Measurements from ENCODE around the gene LRP1B.

Gene LRP1B

GRCh38 chr2:141806090-141806489, 324.7 kb downstream of the LRP1B start:
- no peaks in the 10 kb centered on the region for H3K36me3 ChIP-seq (ENCODE audit: control insufficient read depth in 1 of 2, insufficient read depth in 2 of 2, low read length in 2 of 2)
- H3K27me3 ChIP-seq (ENCODE audit: low read depth, low read length), result no peaks in the 10 kb centered on the region
- H3K4me3 ChIP-seq (ENCODE audit: low read depth in 1 of 2, low read length in 2 of 2), result no peak overlapping the region
- no peaks in the 10 kb centered on the region for H3K4me1 ChIP-seq (ENCODE audit: control insufficient read depth in 1 of 2, insufficient read depth in 2 of 2, low read length in 2 of 2)
- no peak overlapping the region for H3K27ac ChIP-seq (ENCODE audit: low read length)
- H3K9me3 ChIP-seq (ENCODE audit: control insufficient read depth in 1 of 2, low read length in 2 of 2), result no peaks in the 10 kb centered on the region

- Histone ChIP-seq H3K36me3 (ENCODE audit: control insufficient read depth in 1 of 2, insufficient read depth in 2 of 2, low read length in 2 of 2) (no peaks in the 10 kb centered on the region), H3K27ac (ENCODE audit: low read length) (no peak overlapping the region), H3K9me3 (ENCODE audit: control insufficient read depth in 1 of 2, low read length in 2 of 2) (no peaks in the 10 kb centered on the region)
These were observed 325.5 kb downstream of the LRP1B start for GRCh38 chr2:141805302-141805701.

GRCh38 chr2:141796449-141796848, 334.4 kb downstream of the LRP1B start:
- H3K27ac ChIP-seq (ENCODE audit: low read length), result no peak overlapping the region
- H3K36me3 ChIP-seq (ENCODE audit: control insufficient read depth in 1 of 2, insufficient read depth in 2 of 2, low read length in 2 of 2), result no peaks in the 10 kb centered on the region
- no peak overlapping the region for H3K4me3 ChIP-seq (ENCODE audit: low read depth in 1 of 2, low read length in 2 of 2)
- H3K9me3 ChIP-seq (ENCODE audit: control insufficient read depth in 1 of 2, low read length in 2 of 2), result no peaks in the 10 kb centered on the region
- no peaks in the 10 kb centered on the region for H3K27me3 ChIP-seq (ENCODE audit: low read depth, low read length)
- H3K4me1 ChIP-seq (ENCODE audit: control insufficient read depth in 1 of 2, insufficient read depth in 2 of 2, low read length in 2 of 2), result no peaks in the 10 kb centered on the region

More at GRCh38 chr2:141805302-141805701, 325.5 kb downstream of the LRP1B start:
- no peaks in the 10 kb centered on the region for H3K4me1 ChIP-seq (ENCODE audit: control insufficient read depth in 1 of 2, insufficient read depth in 2 of 2, low read length in 2 of 2)
- H3K27me3 ChIP-seq (ENCODE audit: low read depth, low read length), result no peaks in the 10 kb centered on the region
- no peak overlapping the region for H3K4me3 ChIP-seq (ENCODE audit: low read depth in 1 of 2, low read length in 2 of 2)

GRCh38 chr2:141791521-141791920, 339.3 kb downstream of the LRP1B start:
- Histone ChIP-seq H3K27ac (ENCODE audit: low read length) (no peak overlapping the region), H3K36me3 (ENCODE audit: control insufficient read depth in 1 of 2, insufficient read depth in 2 of 2, low read length in 2 of 2) (no peaks in the 10 kb centered on the region), H3K4me1 (ENCODE audit: control insufficient read depth in 1 of 2, insufficient read depth in 2 of 2, low read length in 2 of 2) (no peaks in the 10 kb centered on the region), H3K9me3 (ENCODE audit: control insufficient read depth in 1 of 2, low read length in 2 of 2) (no peaks in the 10 kb centered on the region), H3K4me3 (ENCODE audit: low read depth in 1 of 2, low read length in 2 of 2) (no peak overlapping the region), H3K27me3 (ENCODE audit: low read depth, low read length) (no peaks in the 10 kb centered on the region)

GRCh38 chr2:141782574-141782973, 348.2 kb downstream of the LRP1B start:
- Histone ChIP-seq H3K27ac (ENCODE audit: low read length) (no peak overlapping the region), H3K36me3 (ENCODE audit: control insufficient read depth in 1 of 2, insufficient read depth in 2 of 2, low read length in 2 of 2) (no peaks in the 10 kb centered on the region), H3K4me1 (ENCODE audit: control insufficient read depth in 1 of 2, insufficient read depth in 2 of 2, low read length in 2 of 2) (no peaks in the 10 kb centered on the region), H3K4me3 (ENCODE audit: low read depth in 1 of 2, low read length in 2 of 2) (no peak overlapping the region), H3K9me3 (ENCODE audit: control insufficient read depth in 1 of 2, low read length in 2 of 2) (no peaks in the 10 kb centered on the region), H3K27me3 (ENCODE audit: low read depth, low read length) (no peaks in the 10 kb centered on the region)

- Histone ChIP-seq H3K4me3 (ENCODE audit: low read depth in 1 of 2, low read length in 2 of 2) (no peak overlapping the region), H3K36me3 (ENCODE audit: control insufficient read depth in 1 of 2, insufficient read depth in 2 of 2, low read length in 2 of 2) (no peaks in the 10 kb centered on the region), H3K27me3 (ENCODE audit: low read depth, low read length) (no peaks in the 10 kb centered on the region), H3K27ac (ENCODE audit: low read length) (no peak overlapping the region), H3K4me1 (ENCODE audit: control insufficient read depth in 1 of 2, insufficient read depth in 2 of 2, low read length in 2 of 2) (no peaks in the 10 kb centered on the region), H3K9me3 (ENCODE audit: control insufficient read depth in 1 of 2, low read length in 2 of 2) (no peaks in the 10 kb centered on the region)
These were observed 352.4 kb downstream of the LRP1B start for GRCh38 chr2:141778315-141778835.

- Histone ChIP-seq H3K27ac (ENCODE audit: low read length) (no peak overlapping the region), H3K4me1 (ENCODE audit: control insufficient read depth in 1 of 2, insufficient read depth in 2 of 2, low read length in 2 of 2) (no peaks in the 10 kb centered on the region), H3K9me3 (ENCODE audit: control insufficient read depth in 1 of 2, low read length in 2 of 2) (no peaks in the 10 kb centered on the region), H3K4me3 (ENCODE audit: low read depth in 1 of 2, low read length in 2 of 2) (no peak overlapping the region), H3K27me3 (ENCODE audit: low read depth, low read length) (no peaks in the 10 kb centered on the region), H3K36me3 (ENCODE audit: control insufficient read depth in 1 of 2, insufficient read depth in 2 of 2, low read length in 2 of 2) (no peaks in the 10 kb centered on the region)
These were observed 360.3 kb downstream of the LRP1B start for GRCh38 chr2:141770530-141770929.

- no peaks in the 10 kb centered on the region for H3K36me3 ChIP-seq (ENCODE audit: control insufficient read depth in 1 of 2, insufficient read depth in 2 of 2, low read length in 2 of 2)
- no peaks in the 10 kb centered on the region for H3K9me3 ChIP-seq (ENCODE audit: control insufficient read depth in 1 of 2, low read length in 2 of 2)
- H3K27ac ChIP-seq (ENCODE audit: low read length), result no peak overlapping the region
- no peak overlapping the region for H3K4me3 ChIP-seq (ENCODE audit: low read depth in 1 of 2, low read length in 2 of 2)
- H3K4me1 ChIP-seq (ENCODE audit: control insufficient read depth in 1 of 2, insufficient read depth in 2 of 2, low read length in 2 of 2), result no peaks in the 10 kb centered on the region
- no peaks in the 10 kb centered on the region for H3K27me3 ChIP-seq (ENCODE audit: low read depth, low read length)
These were observed 363.1 kb downstream of the LRP1B start for GRCh38 chr2:141767691-141768090.

- H3K9me3 ChIP-seq (ENCODE audit: control insufficient read depth in 1 of 2, low read length in 2 of 2), result no peaks in the 10 kb centered on the region
- H3K4me1 ChIP-seq (ENCODE audit: control insufficient read depth in 1 of 2, insufficient read depth in 2 of 2, low read length in 2 of 2), result no peaks in the 10 kb centered on the region
- no peak overlapping the region for H3K27ac ChIP-seq (ENCODE audit: low read length)
- H3K27me3 ChIP-seq (ENCODE audit: low read depth, low read length), result no peaks in the 10 kb centered on the region
- no peak overlapping the region for H3K4me3 ChIP-seq (ENCODE audit: low read depth in 1 of 2, low read length in 2 of 2)
- H3K36me3 ChIP-seq (ENCODE audit: control insufficient read depth in 1 of 2, insufficient read depth in 2 of 2, low read length in 2 of 2), result no peaks in the 10 kb centered on the region
These were observed 363.8 kb downstream of the LRP1B start for GRCh38 chr2:141767051-141767450.

- Histone ChIP-seq H3K4me3 (ENCODE audit: low read depth in 1 of 2, low read length in 2 of 2) (no peak overlapping the region), H3K27ac (ENCODE audit: low read length) (no peak overlapping the region)
These were observed 364.6 kb downstream of the LRP1B start for GRCh38 chr2:141766225-141766624.

GRCh38 chr2:141748616-141749015, 382.2 kb downstream of the LRP1B start:
- Histone ChIP-seq H3K27me3 (ENCODE audit: low read depth, low read length) (no peaks in the 10 kb centered on the region), H3K36me3 (ENCODE audit: control insufficient read depth in 1 of 2, insufficient read depth in 2 of 2, low read length in 2 of 2) (no peaks in the 10 kb centered on the region), H3K4me3 (ENCODE audit: low read depth in 1 of 2, low read length in 2 of 2) (no peak overlapping the region), H3K27ac (ENCODE audit: low read length) (no peak overlapping the region), H3K4me1 (ENCODE audit: control insufficient read depth in 1 of 2, insufficient read depth in 2 of 2, low read length in 2 of 2) (no peaks in the 10 kb centered on the region), H3K9me3 (ENCODE audit: control insufficient read depth in 1 of 2, low read length in 2 of 2) (no peaks in the 10 kb centered on the region)

More at GRCh38 chr2:141766225-141766624, 364.6 kb downstream of the LRP1B start:
- no peaks in the 10 kb centered on the region for H3K27me3 ChIP-seq (ENCODE audit: low read depth, low read length)
- no peaks in the 10 kb centered on the region for H3K4me1 ChIP-seq (ENCODE audit: control insufficient read depth in 1 of 2, insufficient read depth in 2 of 2, low read length in 2 of 2)
- no peaks in the 10 kb centered on the region for H3K9me3 ChIP-seq (ENCODE audit: control insufficient read depth in 1 of 2, low read length in 2 of 2)
- H3K36me3 ChIP-seq (ENCODE audit: control insufficient read depth in 1 of 2, insufficient read depth in 2 of 2, low read length in 2 of 2), result no peaks in the 10 kb centered on the region

- Histone ChIP-seq H3K4me3 (ENCODE audit: low read depth in 1 of 2, low read length in 2 of 2) (no peak overlapping the region), H3K27me3 (ENCODE audit: low read depth, low read length) (no peaks in the 10 kb centered on the region), H3K9me3 (ENCODE audit: control insufficient read depth in 1 of 2, low read length in 2 of 2) (no peaks in the 10 kb centered on the region), H3K27ac (ENCODE audit: low read length) (no peak overlapping the region), H3K4me1 (ENCODE audit: control insufficient read depth in 1 of 2, insufficient read depth in 2 of 2, low read length in 2 of 2) (no peaks in the 10 kb centered on the region), H3K36me3 (ENCODE audit: control insufficient read depth in 1 of 2, insufficient read depth in 2 of 2, low read length in 2 of 2) (no peaks in the 10 kb centered on the region)
These were observed 389.2 kb downstream of the LRP1B start for GRCh38 chr2:141741652-141742051.

Measured in muscle layer of duodenum (tissue), 2 donors.